Skin of body (tissue), 2 donors: ENCODE results near the gene TMEM128. TPM values are rescaled to one million over a fixed set of nuclear protein-coding genes. Genes with fewer than 3 reads are reported as not detected.
"Not testable (repeated sequence)": the region's sequence is repeated elsewhere in the genome, so short reads cannot be mapped to it uniquely, and the experiment has no call there.

ENCODE experiments used
- DNase-seq: peaks from one replicate; lab custom pipeline; 2025; lab: John Stamatoyannopoulos, UW
- total RNA-seq: library from RNA; depleted of rRNA; stranded (reverse); fragments of >200 nt; gene quantifications from one replicate; pipeline ENCODE4 v1.2.3, GENCODE V29; 2014

Gene TMEM128
- total RNA-seq, 1 donor from 2014 or later, result 20.3 TPM

- no peak for DNase-seq
Observed at GRCh38 chr4:4195354-4195753, 52.7 kb downstream of the TMEM128 start.

GRCh38 chr4:4188557-4188956 lies 59.5 kb downstream of the TMEM128 start:
- not testable (repeated sequence) for DNase-seq

Other genes with a start within 250 kb of the TMEM128 start
- 0.39 TPM for gene OTOP1, start 21.3 kb downstream of the TMEM128 start, total RNA-seq
- gene LYAR, start 41.9 kb upstream of the TMEM128 start, total RNA-seq, result 10.1 TPM
- 4.6 TPM for gene ZBTB49, start 42.0 kb upstream of the TMEM128 start, total RNA-seq
- 13.3 TPM for gene NSG1, start 138.9 kb upstream of the TMEM128 start, total RNA-seq